Measurements from ENCODE around the gene STRN3.

Gene STRN3

DNA sequence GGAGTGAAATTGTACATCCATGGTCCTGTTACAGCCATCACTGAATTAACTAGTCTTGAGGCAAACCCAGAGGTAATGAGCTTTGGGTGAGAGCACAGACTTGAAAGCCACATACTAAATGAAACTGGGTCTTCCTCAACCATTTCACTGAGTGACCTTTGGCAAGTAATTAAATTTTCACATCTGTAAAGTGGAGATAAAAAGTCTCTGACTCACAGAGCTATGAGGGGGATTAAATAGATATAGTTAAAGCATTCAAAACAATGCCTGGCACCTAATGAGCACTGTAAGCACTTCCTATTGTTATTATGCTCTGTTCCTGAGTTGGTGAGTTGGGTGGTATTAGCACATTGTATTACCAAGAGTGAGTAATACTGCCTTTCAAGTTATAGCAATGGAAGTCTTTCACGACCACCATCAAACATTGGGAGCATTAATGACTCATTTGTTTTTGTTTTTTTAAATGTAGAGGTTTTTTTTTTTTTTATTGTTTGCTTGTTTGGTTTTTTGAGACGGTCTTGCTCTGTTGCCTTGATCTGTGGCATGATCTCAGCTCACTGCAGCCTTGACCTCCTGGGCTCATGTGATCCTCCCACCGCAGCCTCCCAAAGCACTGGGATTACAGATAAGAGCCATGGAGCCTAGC is 12.5 kb upstream of the STRN3 start:
- peak overlapping the region in 1 of 21 experiments; percentile 3 for H3K27ac ChIP-seq

GRCh38 chr14:31037709-31038221 is 11.6 kb upstream of the STRN3 start:
- no peak overlapping the region for H3K4me3 ChIP-seq
- H3K27ac ChIP-seq: peak overlapping the region in 2 of 21 experiments; percentile 3 to 7

More for the DNA sequence above, 12.5 kb upstream of the STRN3 start:
- no peak overlapping the region for H3K4me3 ChIP-seq

- Histone ChIP-seq H3K4me3 (no peak overlapping the region), H3K27ac (no peak overlapping the region)
Observed at GRCh38 chr14:31036552-31036951, 10.4 kb upstream of the STRN3 start.

GRCh38 chr14:31030469-31030868 is 4.3 kb upstream of the STRN3 start:
- H3K4me3 ChIP-seq: no peak overlapping the region
- H3K27ac ChIP-seq: no peak overlapping the region

GRCh38 chr14:31029016-31029970 is 3.1 kb upstream of the STRN3 start:
- Histone ChIP-seq H3K27ac (no peak overlapping the region), H3K4me3 (no peak overlapping the region)

DNA sequence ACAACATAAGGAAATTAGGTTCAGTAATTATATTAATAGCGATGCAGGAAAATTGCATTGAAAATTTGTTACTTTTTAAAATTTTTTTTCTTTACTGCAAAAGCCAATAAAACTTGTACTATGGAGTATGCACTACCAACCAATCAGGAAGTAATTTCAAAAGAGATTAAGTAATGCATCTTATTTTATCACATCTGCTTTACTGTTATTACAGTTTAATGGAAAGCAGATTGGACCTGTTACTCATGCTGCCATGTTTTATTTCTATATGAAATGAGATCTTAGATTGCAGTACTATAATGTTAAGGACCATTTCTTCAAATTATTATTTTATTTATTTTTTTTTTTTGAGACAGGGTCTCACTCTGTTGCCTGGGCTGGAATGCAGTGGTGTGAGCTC is 1.7 kb upstream of the STRN3 start:
- peak overlapping the region in 5 of 21 experiments; percentile 96 to 100 (median 99) for H3K27ac ChIP-seq
- peak overlapping the region in 1 of 7 experiments; percentile 99 for H3K4me3 ChIP-seq

DNA sequence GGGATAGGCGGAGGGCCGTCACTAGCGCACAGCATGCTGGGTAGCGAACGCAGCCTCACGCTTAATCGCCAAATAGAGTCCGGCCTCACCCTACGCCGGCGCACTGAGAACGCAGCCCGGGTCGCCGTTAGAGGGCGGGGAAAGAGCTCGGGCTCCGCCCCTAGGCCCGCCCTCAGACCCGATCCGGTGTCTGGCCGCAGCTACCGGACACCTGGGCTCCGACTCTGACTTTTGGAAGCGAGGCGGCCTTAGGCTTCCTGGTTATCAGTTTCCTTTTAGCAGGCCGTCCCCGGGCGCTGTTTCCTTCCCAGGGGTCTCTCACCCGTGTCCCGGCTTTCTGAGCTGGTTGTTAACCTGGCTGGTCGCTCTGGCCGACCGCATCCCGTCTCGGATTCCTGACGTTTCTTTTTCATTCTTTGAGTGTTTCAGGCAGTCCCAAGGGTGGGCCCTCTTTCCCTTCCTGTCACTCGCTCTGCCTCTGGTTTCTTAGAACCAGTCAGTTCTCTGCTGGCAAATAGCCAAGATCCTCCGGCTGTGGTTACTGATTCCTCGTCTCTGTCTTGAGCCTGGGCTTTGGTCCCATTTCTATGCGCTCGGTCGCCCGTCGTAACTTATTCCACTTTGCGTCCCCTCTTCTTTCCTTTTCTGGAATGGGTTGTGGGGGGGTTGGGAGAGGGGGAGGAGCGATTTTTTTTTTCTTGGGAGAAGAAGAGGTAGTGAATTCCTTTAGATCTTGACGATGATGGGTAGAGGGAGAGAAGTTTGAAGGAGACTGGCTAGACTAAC is 464 bp upstream of the STRN3 start:
- peak overlapping the region; percentile 97 to 100 (median 99) for H3K4me3 ChIP-seq
- peak overlapping the region; percentile 92 to 100 (median 99) for H3K27ac ChIP-seq

- H3K27ac ChIP-seq: peak within 1 kb of the TSS; percentile 92 to 100 (median 99)
Observed at GRCh38 chr14:31025367-31026076, 657 bp downstream of the STRN3 start, which contains the start of gene AP4S1. TSS of gene AP4S1 (plus strand) at chr14:31025649. CDS start at chr14:31066197, 40,548 bp downstream.

GRCh38 chr14:31024577-31025366 is 1.4 kb downstream of the STRN3 start:
- Histone ChIP-seq H3K27ac (peak overlapping the region; percentile 92 to 100 (median 99)), H3K4me3 (peak overlapping the region; percentile 97 to 100 (median 99))

More at GRCh38 chr14:31025367-31026076, 657 bp downstream of the STRN3 start, which contains the start of gene AP4S1:
- H3K4me3 ChIP-seq: peak within 1 kb of the TSS; percentile 97 to 100 (median 99)

GRCh38 chr14:31024010-31024480 is 2.1 kb downstream of the STRN3 start:
- H3K4me3 ChIP-seq: peak overlapping the region in 2 of 7 experiments; percentile 98 to 99

GRCh38 chr14:31022386-31022785 is 3.8 kb downstream of the STRN3 start:
- Histone ChIP-seq H3K4me3 (no peak overlapping the region), H3K27ac (peak overlapping the region in 1 of 21 experiments; percentile 30)

More at GRCh38 chr14:31024010-31024480, 2.1 kb downstream of the STRN3 start:
- peak overlapping the region in 5 of 21 experiments; percentile 28 to 100 (median 99) for H3K27ac ChIP-seq

DNA sequence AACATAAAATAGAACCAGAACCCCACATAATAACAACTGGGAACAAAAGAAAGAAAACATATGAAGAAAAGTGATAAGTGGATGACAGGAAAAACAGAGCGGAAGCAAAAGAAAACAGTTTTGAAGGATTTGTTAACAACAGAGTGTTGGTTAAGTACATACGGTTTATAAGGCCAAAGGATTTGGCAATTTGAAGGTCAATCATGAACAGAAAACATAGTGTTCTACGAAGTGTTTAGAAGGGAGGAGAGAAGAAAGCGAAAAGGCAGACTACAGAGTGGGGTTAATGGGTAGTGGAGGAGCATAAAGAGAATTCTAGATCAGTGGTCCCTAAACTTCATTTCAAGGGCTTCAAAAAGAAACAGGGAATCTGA is 4.6 kb downstream of the STRN3 start:
- H3K27ac ChIP-seq: no peak overlapping the region

DNA sequence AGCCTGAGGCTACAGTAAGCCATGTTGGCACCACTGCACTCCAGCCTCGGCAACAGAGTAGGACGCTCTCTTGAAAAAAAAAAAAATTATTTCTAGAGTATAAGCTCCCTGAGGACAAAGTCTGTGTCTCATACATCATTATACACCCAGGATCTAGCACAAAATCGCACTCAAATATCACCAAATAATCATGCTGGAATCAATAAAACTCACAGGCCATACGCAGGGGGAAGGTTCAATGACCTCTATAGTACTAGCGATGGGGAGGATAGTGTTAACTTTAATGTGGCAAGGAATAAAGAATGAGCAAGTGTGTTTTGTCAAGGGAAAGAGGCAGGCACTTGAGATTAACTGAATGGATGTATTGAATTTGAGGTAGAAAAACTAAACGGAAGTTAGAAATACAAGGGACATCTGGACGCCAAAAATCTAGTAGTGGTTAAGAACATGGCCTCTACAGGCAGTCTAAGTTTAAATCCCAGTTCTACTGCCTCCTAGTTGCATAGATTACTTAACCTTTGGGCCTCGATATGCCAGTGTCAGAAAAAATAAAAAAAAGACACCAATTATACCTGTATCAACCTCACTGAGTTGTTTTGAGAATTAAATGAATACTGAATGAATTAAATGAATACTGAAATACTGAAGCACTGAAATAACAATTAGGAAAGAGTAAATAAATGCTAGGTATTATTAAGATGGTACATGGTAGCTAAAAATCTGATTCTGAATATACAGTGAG is 5.2 kb downstream of the STRN3 start:
- Histone ChIP-seq H3K4me3 (no peak overlapping the region), H3K27ac (no peak overlapping the region)

More for the DNA sequence above, 4.6 kb downstream of the STRN3 start:
- no peak overlapping the region for H3K4me3 ChIP-seq

DNA sequence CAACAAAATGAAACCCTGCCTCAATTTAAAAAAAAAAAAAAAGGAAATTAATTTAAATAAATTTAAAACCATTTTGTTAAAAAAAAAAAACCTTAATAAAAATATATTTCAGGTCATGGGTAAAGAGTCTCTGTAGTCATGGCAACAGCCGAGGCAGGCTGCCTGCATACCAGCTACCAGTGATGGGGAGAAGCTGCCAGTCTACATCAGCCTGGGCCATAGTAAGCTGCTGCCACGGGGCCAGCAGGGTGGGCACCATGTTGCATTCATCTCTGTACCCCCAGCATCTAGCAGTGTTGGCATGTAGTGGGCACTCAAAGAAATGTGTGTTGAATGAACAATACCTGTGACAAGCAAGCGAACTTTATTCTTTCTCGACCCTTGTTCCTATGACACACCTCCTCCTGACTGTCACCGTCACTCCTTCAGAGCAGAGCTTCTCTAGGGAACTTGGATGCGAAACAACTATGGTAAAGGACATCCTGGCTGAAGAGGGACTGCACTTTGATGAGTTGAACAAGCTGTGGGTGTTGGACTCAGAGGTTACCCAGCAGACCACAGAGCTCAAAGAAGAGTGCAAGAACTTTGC is 8.0 kb downstream of the STRN3 start:
- no peak overlapping the region for H3K4me3 ChIP-seq
- H3K27ac ChIP-seq: no peak overlapping the region

DNA sequence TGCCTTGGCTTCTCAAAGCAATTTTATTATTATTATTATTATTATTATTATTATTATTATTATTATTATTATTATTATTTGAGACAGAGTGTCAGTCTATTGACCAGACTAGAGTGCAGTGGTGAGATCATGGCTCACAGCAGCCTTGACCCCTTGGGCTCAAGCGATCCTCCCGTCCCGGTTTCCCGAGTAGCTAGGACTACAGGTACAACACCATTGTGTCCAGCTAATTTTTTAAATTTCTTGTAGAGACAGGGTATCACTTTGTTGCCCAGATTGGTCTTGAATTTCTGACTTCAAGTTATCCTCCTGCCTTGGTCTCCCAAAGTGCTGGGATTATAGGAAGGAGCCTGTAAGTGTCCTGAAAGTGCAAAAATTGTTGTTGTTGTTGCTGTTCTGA is 12.3 kb downstream of the STRN3 start:
- Histone ChIP-seq H3K27ac (no peak overlapping the region), H3K4me3 (no peak overlapping the region)

GRCh38 chr14:31010935-31011334 is 15.2 kb downstream of the STRN3 start:
- H3K27ac ChIP-seq: no peak overlapping the region

More at GRCh38 chr14:31010935-31011334, 15.2 kb downstream of the STRN3 start:
- H3K4me3 ChIP-seq: no peak overlapping the region
